ENCODE measurements around the gene TUBA4B. TPM values are rescaled to one million over a fixed set of nuclear protein-coding genes. Genes with fewer than 3 reads are reported as not detected.
"Not testable (repeated sequence)": the region's sequence is repeated elsewhere in the genome, so short reads cannot be mapped to it uniquely, and the experiment has no call there.

Gene TUBA4B
- total RNA-seq, 1 experiment from 2014 or later, result not detected

- CTCF ChIA-PET, result no interaction called here
- Histone ChIP-seq H3K9me3 (ENCODE audit: control insufficient read depth, insufficient read depth, low read depth, low read length) (no peaks in the 10 kb centered on the region), H3K27ac (ENCODE audit: low read length) (no peak overlapping the region), H3K4me3 (ENCODE audit: low read depth in 2 of 2, low read length in 2 of 2) (peak overlapping the region; percentile 49 to 68), H3K4me1 (ENCODE audit: control insufficient read depth, insufficient read depth, low read length) (peaks cover 18% of the 10 kb centered on the region), H3K36me3 (ENCODE audit: control insufficient read depth, insufficient read depth, low read length) (no peaks in the 10 kb centered on the region; the same call in 1 of the 2 replicates), H3K27me3 (ENCODE audit: control insufficient read depth, insufficient read depth, low read length) (peaks cover 8% of the 10 kb centered on the region)
- BruUV-seq (replicated peaks), result no TSS peak
- intact Hi-C loops (cut with micrococcal nuclease; ENCODE audit: unreplicated experiment), result no loop called here
- POLR2A ChIA-PET, result interaction anchor here (1.5 kb wide), 1 partner anchor 10 kb away, joined by 3 read pairs; no protein-coding TSS in a partner anchor
- in situ Hi-C loops (cut with HindIII; ENCODE audit: low pct_unique_long_range_greater_than_20kb, low sequenced_read_pairs), result no loop called here
- ATAC-seq (peak; percentile 22), DNase-seq (ENCODE audit: low read depth, low spot score) (no peak)
- TF ChIP-seq REST (IDR thresholded peaks at IDR 0.05; ENCODE audit: insufficient read depth in 1 of 2, low read depth in 2 of 2, low read length in 1 of 2) (no peak), SIN3A (IDR thresholded peaks at IDR 0.05; ENCODE audit: borderline replicate concordance, insufficient read depth, low read depth, low read length) (no peak), CTCF (IDR thresholded peaks at IDR 0.05) (no peak), TCF7L2 (IDR thresholded peaks at IDR 0.05; ENCODE audit: low read depth, low read length) (no peak), POLR2AphosphoS5 (IDR thresholded peaks at IDR 0.05; ENCODE audit: low read depth, low read length) (no peak)
Measured at GRCh38 chr2:219254590-219255201, 1.7 kb downstream of the TUBA4B start.

- DNase-seq (ENCODE audit: low read depth, low spot score); H3K4me3 ChIP-seq (ENCODE audit: low read depth in 2 of 2, low read length in 2 of 2); BruUV-seq (replicated peaks); in situ Hi-C loops (cut with HindIII; ENCODE audit: low pct_unique_long_range_greater_than_20kb, low sequenced_read_pairs); H3K27ac ChIP-seq (ENCODE audit: low read length); H3K4me1 ChIP-seq (ENCODE audit: control insufficient read depth, insufficient read depth, low read length); H3K9me3 ChIP-seq (ENCODE audit: control insufficient read depth, insufficient read depth, low read depth, low read length); H3K27me3 ChIP-seq (ENCODE audit: control insufficient read depth, insufficient read depth, low read length); CTCF ChIA-PET; H3K36me3 ChIP-seq (ENCODE audit: control insufficient read depth, insufficient read depth, low read length); ATAC-seq; intact Hi-C loops (cut with micrococcal nuclease; ENCODE audit: unreplicated experiment): not testable (repeated sequence)
- POLR2A ChIA-PET, result interaction anchor here (0.6 kb wide), 2 partner anchors 42 to 171 kb away, joined by 3 to 4 read pairs; no protein-coding TSS in a partner anchor
Measured at GRCh38 chr2:219258942-219259341, 5.9 kb downstream of the TUBA4B start.

Measured in Panc1 (cell line).